ENCODE results near the gene MARCHF7.
"Not testable (repeated sequence)": the region's sequence is repeated elsewhere in the genome, so short reads cannot be mapped to it uniquely, and the experiment has no call there.

Gene MARCHF7

GRCh38 chr2:159722580-159722979, 10.3 kb downstream of the MARCHF7 start:
- H3K4me1 ChIP-seq (ENCODE audit: control insufficient read depth in 1 of 2, insufficient read depth in 2 of 2, low read length in 2 of 2): peaks cover 0 to 23% of the 10 kb centered on the region in 2 donors
- H3K9me3 ChIP-seq (ENCODE audit: control insufficient read depth in 1 of 2, low read length in 2 of 2): no peaks in the 10 kb centered on the region
- peaks cover 13 to 20% of the 10 kb centered on the region in 2 donors for H3K36me3 ChIP-seq (ENCODE audit: control insufficient read depth in 1 of 2, insufficient read depth in 2 of 2, low read length in 2 of 2)
- H3K27me3 ChIP-seq (ENCODE audit: low read depth, low read length): no peaks in the 10 kb centered on the region
- no peak overlapping the region for H3K4me3 ChIP-seq (ENCODE audit: low read depth in 1 of 2, low read length in 2 of 2)
- no peak overlapping the region for H3K27ac ChIP-seq (ENCODE audit: low read length)

- not testable (repeated sequence) for H3K4me3 ChIP-seq (ENCODE audit: low read depth in 1 of 2, low read length in 2 of 2); H3K27ac ChIP-seq (ENCODE audit: low read length); H3K27me3 ChIP-seq (ENCODE audit: low read depth, low read length); H3K9me3 ChIP-seq (ENCODE audit: control insufficient read depth in 1 of 2, low read length in 2 of 2)
- Histone ChIP-seq H3K4me1 (ENCODE audit: control insufficient read depth in 1 of 2, insufficient read depth in 2 of 2, low read length in 2 of 2) (peaks cover 0 to 18% of the 10 kb centered on the region in 2 donors), H3K36me3 (ENCODE audit: control insufficient read depth in 1 of 2, insufficient read depth in 2 of 2, low read length in 2 of 2) (peaks cover 5 to 20% of the 10 kb centered on the region in 2 donors)
Measured at GRCh38 chr2:159724795-159725572, 12.7 kb downstream of the MARCHF7 start.

DNA sequence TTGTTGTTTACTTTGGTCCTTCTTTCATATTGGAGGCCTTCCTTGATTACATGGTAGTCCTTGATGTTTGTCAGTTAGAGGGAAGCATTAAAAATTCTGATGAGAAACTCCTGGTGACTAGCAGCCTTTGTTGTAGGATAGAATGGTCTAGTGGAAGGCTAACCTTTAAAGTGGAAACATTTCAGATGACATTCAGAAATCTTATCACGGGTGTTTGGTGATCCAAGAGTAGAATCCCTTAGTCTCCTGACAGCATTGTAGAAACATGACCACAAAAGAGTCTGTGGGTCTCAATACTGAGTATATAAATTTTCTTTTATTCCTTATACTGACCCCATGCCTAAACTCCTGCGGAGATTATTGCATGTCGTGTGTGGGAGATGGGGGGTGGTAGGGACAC, 13.4 kb downstream of the MARCHF7 start:
- Histone ChIP-seq H3K36me3 (ENCODE audit: control insufficient read depth in 1 of 2, insufficient read depth in 2 of 2, low read length in 2 of 2) (peaks cover 5 to 19% of the 10 kb centered on the region in 2 donors), H3K9me3 (ENCODE audit: control insufficient read depth in 1 of 2, low read length in 2 of 2) (no peaks in the 10 kb centered on the region), H3K27me3 (ENCODE audit: low read depth, low read length) (no peaks in the 10 kb centered on the region), H3K4me3 (ENCODE audit: low read depth in 1 of 2, low read length in 2 of 2) (no peak overlapping the region), H3K27ac (ENCODE audit: low read length) (no peak overlapping the region), H3K4me1 (ENCODE audit: control insufficient read depth in 1 of 2, insufficient read depth in 2 of 2, low read length in 2 of 2) (peaks cover 0 to 18% of the 10 kb centered on the region in 2 donors)

DNA sequence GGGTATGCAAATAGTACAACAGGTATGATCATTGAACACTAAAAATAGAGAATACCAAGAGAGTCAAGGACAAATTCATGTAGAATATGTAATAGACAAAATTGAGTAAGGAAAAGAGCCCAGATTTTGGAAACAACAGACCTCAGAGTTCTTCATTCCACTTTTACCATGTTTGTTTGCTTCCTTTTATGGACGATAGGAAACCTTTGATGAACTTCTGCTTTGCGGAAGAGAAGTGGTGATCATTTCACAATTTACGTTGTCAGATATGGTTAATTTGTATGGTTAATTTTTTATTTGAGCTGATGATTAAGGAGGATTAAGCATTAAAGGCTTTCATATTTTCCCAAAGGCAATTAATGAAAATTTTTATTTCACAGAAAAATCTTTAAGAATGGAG, 16.3 kb downstream of the MARCHF7 start:
- no peaks in the 10 kb centered on the region for H3K27me3 ChIP-seq (ENCODE audit: low read depth, low read length)
- H3K27ac ChIP-seq (ENCODE audit: low read length): no peak overlapping the region
- H3K4me1 ChIP-seq (ENCODE audit: control insufficient read depth in 1 of 2, insufficient read depth in 2 of 2, low read length in 2 of 2): no peaks in the 10 kb centered on the region
- peaks cover 7 to 26% of the 10 kb centered on the region in 2 donors for H3K36me3 ChIP-seq (ENCODE audit: control insufficient read depth in 1 of 2, insufficient read depth in 2 of 2, low read length in 2 of 2)
- no peaks in the 10 kb centered on the region for H3K9me3 ChIP-seq (ENCODE audit: control insufficient read depth in 1 of 2, low read length in 2 of 2)
- H3K4me3 ChIP-seq (ENCODE audit: low read depth in 1 of 2, low read length in 2 of 2): no peak overlapping the region

GRCh38 chr2:159735648-159736047, 23.3 kb downstream of the MARCHF7 start:
- Histone ChIP-seq H3K36me3 (ENCODE audit: control insufficient read depth in 1 of 2, insufficient read depth in 2 of 2, low read length in 2 of 2) (peaks cover 23 to 29% of the 10 kb centered on the region in 2 donors), H3K9me3 (ENCODE audit: control insufficient read depth in 1 of 2, low read length in 2 of 2) (no peaks in the 10 kb centered on the region), H3K27ac (ENCODE audit: low read length) (no peak overlapping the region), H3K4me1 (ENCODE audit: control insufficient read depth in 1 of 2, insufficient read depth in 2 of 2, low read length in 2 of 2) (no peaks in the 10 kb centered on the region), H3K4me3 (ENCODE audit: low read depth in 1 of 2, low read length in 2 of 2) (no peak overlapping the region), H3K27me3 (ENCODE audit: low read depth, low read length) (no peaks in the 10 kb centered on the region)

- H3K27ac ChIP-seq (ENCODE audit: low read length): no peak overlapping the region
- peaks cover 23 to 25% of the 10 kb centered on the region in 2 donors for H3K36me3 ChIP-seq (ENCODE audit: control insufficient read depth in 1 of 2, insufficient read depth in 2 of 2, low read length in 2 of 2)
Measured at GRCh38 chr2:159736048-159736447, 23.7 kb downstream of the MARCHF7 start.

GRCh38 chr2:159737292-159737916, 25.1 kb downstream of the MARCHF7 start:
- Histone ChIP-seq H3K27me3 (ENCODE audit: low read depth, low read length) (no peaks in the 10 kb centered on the region), H3K4me3 (ENCODE audit: low read depth in 1 of 2, low read length in 2 of 2) (no peak overlapping the region), H3K4me1 (ENCODE audit: control insufficient read depth in 1 of 2, insufficient read depth in 2 of 2, low read length in 2 of 2) (no peaks in the 10 kb centered on the region), H3K9me3 (ENCODE audit: control insufficient read depth in 1 of 2, low read length in 2 of 2) (no peaks in the 10 kb centered on the region), H3K27ac (ENCODE audit: low read length) (no peak overlapping the region), H3K36me3 (ENCODE audit: control insufficient read depth in 1 of 2, insufficient read depth in 2 of 2, low read length in 2 of 2) (peaks cover 20 to 25% of the 10 kb centered on the region in 2 donors)

More at GRCh38 chr2:159736048-159736447, 23.7 kb downstream of the MARCHF7 start:
- H3K9me3 ChIP-seq (ENCODE audit: control insufficient read depth in 1 of 2, low read length in 2 of 2): no peaks in the 10 kb centered on the region
- no peaks in the 10 kb centered on the region for H3K4me1 ChIP-seq (ENCODE audit: control insufficient read depth in 1 of 2, insufficient read depth in 2 of 2, low read length in 2 of 2)
- H3K4me3 ChIP-seq (ENCODE audit: low read depth in 1 of 2, low read length in 2 of 2): no peak overlapping the region
- H3K27me3 ChIP-seq (ENCODE audit: low read depth, low read length): no peaks in the 10 kb centered on the region

DNA sequence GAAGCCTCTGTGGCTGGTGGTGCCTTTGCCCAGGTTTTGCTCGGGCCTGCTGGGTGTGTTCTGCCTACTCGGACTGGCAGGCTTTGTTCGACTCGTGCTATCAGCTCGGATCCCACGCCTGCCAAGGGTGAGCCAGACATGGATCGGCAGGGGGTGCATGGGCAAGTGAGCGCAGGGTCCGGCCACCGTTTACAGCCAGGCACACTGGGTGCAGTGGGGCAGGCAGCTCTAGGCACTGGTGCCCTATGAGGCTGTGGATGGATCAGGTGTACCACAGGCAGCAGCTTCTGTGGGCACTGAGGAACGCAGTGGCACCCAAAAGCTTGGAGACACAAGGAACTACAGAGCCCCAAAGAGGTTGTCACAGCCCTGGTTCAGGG, 25.6 kb downstream of the MARCHF7 start:
- no peaks in the 10 kb centered on the region for H3K9me3 ChIP-seq (ENCODE audit: control insufficient read depth in 1 of 2, low read length in 2 of 2)
- peaks cover 21 to 26% of the 10 kb centered on the region in 2 donors for H3K36me3 ChIP-seq (ENCODE audit: control insufficient read depth in 1 of 2, insufficient read depth in 2 of 2, low read length in 2 of 2)
- no peaks in the 10 kb centered on the region for H3K27me3 ChIP-seq (ENCODE audit: low read depth, low read length)
- no peak overlapping the region for H3K27ac ChIP-seq (ENCODE audit: low read length)
- no peaks in the 10 kb centered on the region for H3K4me1 ChIP-seq (ENCODE audit: control insufficient read depth in 1 of 2, insufficient read depth in 2 of 2, low read length in 2 of 2)
- no peak overlapping the region for H3K4me3 ChIP-seq (ENCODE audit: low read depth in 1 of 2, low read length in 2 of 2)

- H3K9me3 ChIP-seq (ENCODE audit: control insufficient read depth in 1 of 2, low read length in 2 of 2): no peaks in the 10 kb centered on the region
- no peak overlapping the region for H3K4me3 ChIP-seq (ENCODE audit: low read depth in 1 of 2, low read length in 2 of 2)
- H3K27ac ChIP-seq (ENCODE audit: low read length): no peak overlapping the region
- peaks cover 24 to 28% of the 10 kb centered on the region in 2 donors for H3K36me3 ChIP-seq (ENCODE audit: control insufficient read depth in 1 of 2, insufficient read depth in 2 of 2, low read length in 2 of 2)
- no peaks in the 10 kb centered on the region for H3K4me1 ChIP-seq (ENCODE audit: control insufficient read depth in 1 of 2, insufficient read depth in 2 of 2, low read length in 2 of 2)
- H3K27me3 ChIP-seq (ENCODE audit: low read depth, low read length): no peaks in the 10 kb centered on the region
Measured at GRCh38 chr2:159738509-159739390, 26.4 kb downstream of the MARCHF7 start.

DNA sequence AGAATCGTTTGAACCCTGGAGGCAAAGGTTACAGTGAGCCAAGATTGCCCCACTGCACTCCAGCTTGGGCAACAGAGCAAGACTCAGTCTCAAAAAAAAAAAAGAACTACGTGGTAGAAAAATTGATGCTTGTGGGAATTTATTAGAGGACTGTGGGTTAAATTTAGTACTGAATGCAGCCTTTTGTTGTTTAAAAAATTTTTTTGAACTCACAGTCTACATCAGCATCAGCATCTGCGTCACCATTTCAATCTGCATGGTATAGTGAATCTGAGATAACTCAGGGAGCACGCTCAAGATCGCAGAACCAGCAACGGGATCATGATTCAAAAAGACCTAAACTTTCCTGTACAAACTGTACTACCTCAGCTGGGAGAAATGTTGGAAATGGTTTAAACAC, 30.5 kb downstream of the MARCHF7 start:
- H3K4me3 ChIP-seq (ENCODE audit: low read depth in 1 of 2, low read length in 2 of 2): no peak overlapping the region
- peaks cover 29 to 41% of the 10 kb centered on the region in 2 donors for H3K36me3 ChIP-seq (ENCODE audit: control insufficient read depth in 1 of 2, insufficient read depth in 2 of 2, low read length in 2 of 2)
- H3K27ac ChIP-seq (ENCODE audit: low read length): no peak overlapping the region
- no peaks in the 10 kb centered on the region for H3K4me1 ChIP-seq (ENCODE audit: control insufficient read depth in 1 of 2, insufficient read depth in 2 of 2, low read length in 2 of 2)
- H3K9me3 ChIP-seq (ENCODE audit: control insufficient read depth in 1 of 2, low read length in 2 of 2): no peaks in the 10 kb centered on the region
- no peaks in the 10 kb centered on the region for H3K27me3 ChIP-seq (ENCODE audit: low read depth, low read length)

GRCh38 chr2:159744363-159744762, 32.1 kb downstream of the MARCHF7 start:
- no peak overlapping the region for H3K27ac ChIP-seq (ENCODE audit: low read length)
- no peaks in the 10 kb centered on the region for H3K4me1 ChIP-seq (ENCODE audit: control insufficient read depth in 1 of 2, insufficient read depth in 2 of 2, low read length in 2 of 2)
- H3K4me3 ChIP-seq (ENCODE audit: low read depth in 1 of 2, low read length in 2 of 2): no peak overlapping the region

More at GRCh38 chr2:159744363-159744762, 32.1 kb downstream of the MARCHF7 start:
- Histone ChIP-seq H3K27me3 (ENCODE audit: low read depth, low read length) (no peaks in the 10 kb centered on the region), H3K36me3 (ENCODE audit: control insufficient read depth in 1 of 2, insufficient read depth in 2 of 2, low read length in 2 of 2) (peaks cover 32 to 40% of the 10 kb centered on the region in 2 donors), H3K9me3 (ENCODE audit: control insufficient read depth in 1 of 2, low read length in 2 of 2) (no peaks in the 10 kb centered on the region)

Measured in muscle layer of duodenum (tissue), 2 donors.